AG09319 (cell line): ENCODE data around the gene SERPINA1.

Experiments
- DNase-seq: peaks from one replicate; pipeline ENCODE4 v3.0.0-alpha.2; 2010; ENCODE audit warnings: low read depth; ENCODE audit errors: extremely low read depth
- TF ChIP-seq, protein P1 (sequence below): IDR thresholded peaks from 2 replicates; pipeline ENCODE4 v1.5.1; 2011; ENCODE audit warnings: low read depth, mild to moderate bottlenecking, inconsistent platforms, low read length, moderate library complexity

SERPINA1 gene

DNA sequence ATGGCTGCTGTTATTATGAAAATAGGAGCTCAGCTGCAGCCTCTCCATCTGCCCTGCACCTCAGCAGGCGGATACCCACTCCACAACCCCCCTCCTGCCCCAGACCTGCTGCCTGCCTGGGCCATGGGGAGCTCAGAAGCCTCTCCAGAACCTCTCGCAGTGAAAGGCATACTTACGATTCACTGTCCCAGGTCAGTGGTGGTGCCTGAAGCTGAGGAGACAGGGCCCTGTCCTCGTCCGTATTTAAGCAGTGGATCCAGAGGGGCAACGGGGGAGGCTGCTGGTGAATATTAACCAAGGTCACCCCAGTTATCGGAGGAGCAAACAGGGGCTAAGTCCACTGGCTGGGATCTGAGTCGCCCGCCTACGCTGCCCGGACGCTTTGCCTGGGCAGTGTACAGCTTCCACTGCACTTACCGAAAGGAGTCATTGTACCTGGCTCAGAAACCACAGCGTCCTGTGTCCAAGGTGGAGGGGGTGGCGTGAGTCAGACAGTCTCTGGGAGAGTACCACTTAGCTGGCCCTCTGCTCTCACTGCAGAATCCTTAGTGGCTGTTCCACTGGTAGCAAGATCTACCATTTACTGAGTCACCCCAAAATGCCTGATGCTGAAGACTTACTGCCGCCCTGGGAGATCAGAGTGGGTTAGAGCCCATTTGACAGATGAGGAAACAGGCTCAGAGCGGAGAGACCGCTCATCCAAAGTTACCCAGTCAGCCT, at the start of gene SERPINA1:
SERPINA1 (minus strand) TSS at position 219 of the 720 bp plus-strand sequence. CDS start 5,365 bp downstream, outside the sequence.
- TF ChIP-seq, protein P1, sequence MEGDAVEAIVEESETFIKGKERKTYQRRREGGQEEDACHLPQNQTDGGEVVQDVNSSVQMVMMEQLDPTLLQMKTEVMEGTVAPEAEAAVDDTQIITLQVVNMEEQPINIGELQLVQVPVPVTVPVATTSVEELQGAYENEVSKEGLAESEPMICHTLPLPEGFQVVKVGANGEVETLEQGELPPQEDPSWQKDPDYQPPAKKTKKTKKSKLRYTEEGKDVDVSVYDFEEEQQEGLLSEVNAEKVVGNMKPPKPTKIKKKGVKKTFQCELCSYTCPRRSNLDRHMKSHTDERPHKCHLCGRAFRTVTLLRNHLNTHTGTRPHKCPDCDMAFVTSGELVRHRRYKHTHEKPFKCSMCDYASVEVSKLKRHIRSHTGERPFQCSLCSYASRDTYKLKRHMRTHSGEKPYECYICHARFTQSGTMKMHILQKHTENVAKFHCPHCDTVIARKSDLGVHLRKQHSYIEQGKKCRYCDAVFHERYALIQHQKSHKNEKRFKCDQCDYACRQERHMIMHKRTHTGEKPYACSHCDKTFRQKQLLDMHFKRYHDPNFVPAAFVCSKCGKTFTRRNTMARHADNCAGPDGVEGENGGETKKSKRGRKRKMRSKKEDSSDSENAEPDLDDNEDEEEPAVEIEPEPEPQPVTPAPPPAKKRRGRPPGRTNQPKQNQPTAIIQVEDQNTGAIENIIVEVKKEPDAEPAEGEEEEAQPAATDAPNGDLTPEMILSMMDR = no peak
- no peak for DNase-seq

DNA sequence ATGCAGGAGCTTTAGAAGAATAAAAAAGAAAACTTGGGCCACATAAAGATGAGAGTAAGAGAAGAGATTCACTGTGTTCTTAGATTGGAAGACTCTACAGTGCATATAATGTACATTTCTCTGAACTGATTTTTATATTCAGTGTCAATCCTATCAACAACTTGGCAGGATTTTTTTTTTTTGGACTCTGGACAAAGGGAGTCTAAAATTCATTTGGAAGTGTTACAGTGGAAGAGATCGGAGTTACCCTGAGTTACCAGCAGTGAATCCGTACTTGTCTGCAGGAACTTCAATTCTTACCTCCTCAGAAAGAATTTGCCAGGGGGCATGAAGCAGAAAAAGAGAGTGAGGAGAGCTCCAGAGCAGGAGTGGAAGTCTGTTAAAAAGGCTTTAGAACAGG, 40.2 kb upstream of the SERPINA1 start:
- no peak for DNase-seq
- TF ChIP-seq, protein P1 = no peak

DNA sequence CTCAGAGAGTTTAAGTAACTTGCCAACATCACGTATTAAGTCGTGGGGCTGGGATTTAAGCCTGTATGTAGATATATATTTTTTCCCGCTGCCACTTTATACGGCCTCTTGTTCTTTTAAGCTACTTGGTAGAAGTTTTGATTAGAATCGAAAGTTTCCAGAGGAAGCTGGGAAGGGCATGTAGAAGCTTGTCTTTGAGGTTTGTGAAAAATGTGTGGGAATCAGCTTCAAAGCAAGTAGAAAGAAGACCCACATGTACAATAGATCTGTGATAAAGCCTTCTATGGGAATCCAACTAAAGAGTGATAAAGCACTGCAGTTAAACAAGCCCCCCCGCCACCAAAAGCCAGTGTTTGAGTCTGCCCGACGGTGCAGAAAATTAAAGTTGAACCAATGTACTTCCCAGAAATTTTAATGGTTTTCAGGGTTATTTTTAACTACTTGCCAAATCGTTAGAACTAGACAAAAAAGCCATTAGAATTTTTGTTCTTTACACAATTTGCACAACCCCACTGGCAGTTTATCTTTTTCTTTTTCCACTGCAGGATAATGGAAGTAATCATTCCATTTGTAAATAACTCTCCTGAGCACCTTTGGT, 38.7 kb upstream of the SERPINA1 start:
- no peak for DNase-seq
- TF ChIP-seq, protein P1 = no peak

DNA sequence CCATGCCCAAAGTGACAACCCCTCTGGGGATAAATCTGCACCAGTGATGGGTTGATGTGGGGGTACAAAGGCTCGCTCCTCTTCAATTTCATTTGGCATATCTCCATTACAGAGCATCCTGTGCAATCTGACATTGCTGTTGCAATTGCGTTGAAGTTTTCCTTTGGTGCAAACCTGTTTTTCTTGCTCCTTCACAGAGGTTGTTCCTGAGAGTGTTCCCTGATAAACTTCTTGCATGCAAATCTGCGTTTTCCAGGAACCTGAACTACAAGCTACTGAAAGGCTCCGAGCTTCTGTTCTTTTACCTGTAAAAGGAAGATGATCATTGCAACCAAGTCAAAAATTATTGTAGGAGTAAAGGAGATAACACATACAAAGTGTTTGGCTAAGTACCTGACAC, 38.1 kb upstream of the SERPINA1 start:
- TF ChIP-seq, protein P1 = no peak

DNA sequence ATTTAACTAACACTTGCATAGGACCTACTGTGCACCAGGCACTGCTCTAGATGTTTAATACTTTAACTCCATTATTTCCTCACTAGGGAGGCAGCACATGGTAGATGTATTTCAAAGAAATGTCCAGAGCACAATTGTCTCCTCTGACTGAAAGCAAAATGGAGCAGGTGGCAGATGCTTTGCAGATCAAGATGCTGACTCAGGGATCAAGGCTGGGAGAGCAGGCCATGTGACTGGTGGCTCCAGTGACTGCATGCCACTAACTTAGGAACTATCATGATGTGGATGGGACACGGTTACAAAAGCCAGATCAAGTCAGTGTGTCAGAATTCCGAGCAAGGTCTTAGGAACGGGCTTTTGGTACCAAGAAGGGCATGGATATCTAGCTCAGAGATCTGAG, 36.0 kb upstream of the SERPINA1 start:
- TF ChIP-seq, protein P1 = no peak

More for the DNA sequence above, 38.1 kb upstream of the SERPINA1 start:
- DNase-seq = no peak

DNA sequence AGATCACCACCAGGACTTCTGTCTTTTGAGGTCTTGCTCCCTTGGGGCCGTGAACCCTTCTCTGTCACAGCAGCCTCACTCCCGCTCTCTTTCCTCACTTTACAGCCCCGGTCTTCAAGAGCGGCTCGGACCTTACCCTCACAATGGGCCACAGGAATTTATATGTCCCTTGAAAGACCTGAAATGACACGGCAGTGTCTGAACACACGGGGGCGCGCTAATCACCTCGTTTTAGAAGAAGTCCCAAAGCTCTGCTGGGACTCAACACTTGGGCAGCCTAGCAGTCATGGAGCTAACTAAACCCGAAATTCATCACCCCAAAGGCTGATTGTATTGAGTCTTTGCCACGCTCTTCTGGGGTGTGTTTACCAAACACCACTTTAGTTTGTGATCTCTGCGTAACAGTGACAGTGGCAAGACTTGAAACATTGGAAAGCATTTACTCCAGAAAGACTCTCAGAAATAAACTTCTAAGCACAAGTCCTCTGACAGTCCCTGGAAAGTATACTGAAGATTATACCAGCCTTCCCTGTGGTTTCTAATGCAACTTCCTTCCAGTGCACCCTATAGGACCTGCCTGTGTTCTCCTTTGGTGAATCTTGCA, 35.2 kb upstream of the SERPINA1 start:
- DNase-seq = no peak

More for the DNA sequence above, 36.0 kb upstream of the SERPINA1 start:
- no peak for DNase-seq

More for the DNA sequence above, 35.2 kb upstream of the SERPINA1 start:
- TF ChIP-seq, protein P1 = peak; percentile 75
